NCI-H1417 treated with DMSO at 0.1 percent for 48 hours (cell line): Measurements from ENCODE around the gene ZMYM5.
A peak's percentile ranks its signal among the peaks of the same experiment; 100 is the strongest.
"Not testable (repeated sequence)": the region's sequence is repeated elsewhere in the genome, so short reads cannot be mapped to it uniquely, and the experiment has no call there.

Source experiments
- DNase-seq: peaks from one replicate; lab custom pipeline; 2025; lab: John Stamatoyannopoulos, UW

The ZMYM5 gene

DNA sequence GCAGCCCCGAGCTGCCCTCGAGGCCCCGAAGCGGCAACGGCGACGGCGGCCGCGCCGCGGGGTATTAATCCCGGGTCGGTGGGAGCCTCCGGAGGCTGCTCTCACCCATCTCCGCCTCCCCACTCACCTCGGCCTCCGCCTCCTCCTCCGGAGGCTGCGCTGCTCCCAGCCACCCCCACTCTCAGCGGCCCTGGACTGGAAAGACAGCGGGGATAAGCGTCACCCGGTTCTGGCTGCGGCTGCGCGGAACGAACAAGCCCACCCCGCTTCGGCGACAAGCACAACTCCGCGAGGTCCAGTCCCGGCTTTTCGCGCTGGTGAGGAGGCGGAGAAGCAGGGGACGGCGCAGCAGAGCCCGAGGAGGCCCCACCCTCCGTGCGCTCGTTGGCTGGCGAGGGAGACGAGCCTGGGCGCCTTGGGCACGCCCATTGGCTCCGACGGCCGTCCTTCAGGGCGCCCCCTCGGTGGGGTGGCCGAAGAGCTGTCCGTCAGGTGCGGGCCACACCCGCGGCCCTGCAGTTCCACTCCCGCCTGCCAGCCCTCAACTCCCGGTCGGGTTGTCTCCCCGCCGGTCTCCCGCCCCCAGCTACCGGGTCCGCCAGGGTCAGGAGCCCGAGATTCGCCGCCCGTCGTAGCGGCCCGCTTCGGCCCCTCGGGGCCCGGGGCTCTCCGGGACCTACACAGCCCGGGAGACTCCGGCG lies at the start of gene ZMYM5:
Gene ZMYM5 (minus strand): TSS at position 327 of the 701 bp plus-strand sequence. CDS start 11,469 bp downstream, outside the sequence.
- peak; percentile 58 for DNase-seq

DNA sequence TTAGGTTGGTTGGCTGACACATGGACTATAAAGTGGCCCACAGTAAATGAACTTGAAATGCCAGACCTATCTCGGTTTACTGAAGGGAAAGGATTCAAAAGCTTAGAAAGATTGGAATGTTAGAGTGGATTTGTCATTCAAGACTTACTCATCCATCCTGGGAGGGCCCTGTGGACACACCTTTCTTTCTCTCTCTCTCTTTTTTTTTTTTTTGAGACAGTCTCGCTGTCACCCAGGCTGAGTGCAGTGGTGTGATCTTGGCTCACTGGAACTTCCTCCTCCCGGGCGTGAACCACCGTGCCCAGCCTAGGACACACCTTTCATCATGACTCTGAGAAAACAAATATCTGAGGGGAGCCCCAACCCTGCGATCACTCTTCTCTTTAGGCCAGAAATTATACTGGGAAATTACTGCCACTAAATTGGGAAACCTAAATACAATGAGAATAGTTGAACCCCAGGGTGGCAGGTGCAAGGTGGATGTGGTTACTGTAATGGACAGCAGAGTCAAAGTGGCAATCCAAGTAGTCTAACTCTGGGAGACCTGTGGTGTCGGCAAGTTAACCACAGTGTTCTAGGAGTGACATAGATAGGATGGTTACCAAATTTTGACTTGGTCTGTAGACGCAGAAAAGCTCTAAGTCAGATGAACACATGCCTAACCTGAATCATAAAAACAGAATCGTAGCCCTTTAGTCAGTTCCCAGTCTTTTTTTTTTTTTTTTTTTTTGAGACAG lies 47.1 kb upstream of the ZMYM5 start:
- DNase-seq: no peak

DNA sequence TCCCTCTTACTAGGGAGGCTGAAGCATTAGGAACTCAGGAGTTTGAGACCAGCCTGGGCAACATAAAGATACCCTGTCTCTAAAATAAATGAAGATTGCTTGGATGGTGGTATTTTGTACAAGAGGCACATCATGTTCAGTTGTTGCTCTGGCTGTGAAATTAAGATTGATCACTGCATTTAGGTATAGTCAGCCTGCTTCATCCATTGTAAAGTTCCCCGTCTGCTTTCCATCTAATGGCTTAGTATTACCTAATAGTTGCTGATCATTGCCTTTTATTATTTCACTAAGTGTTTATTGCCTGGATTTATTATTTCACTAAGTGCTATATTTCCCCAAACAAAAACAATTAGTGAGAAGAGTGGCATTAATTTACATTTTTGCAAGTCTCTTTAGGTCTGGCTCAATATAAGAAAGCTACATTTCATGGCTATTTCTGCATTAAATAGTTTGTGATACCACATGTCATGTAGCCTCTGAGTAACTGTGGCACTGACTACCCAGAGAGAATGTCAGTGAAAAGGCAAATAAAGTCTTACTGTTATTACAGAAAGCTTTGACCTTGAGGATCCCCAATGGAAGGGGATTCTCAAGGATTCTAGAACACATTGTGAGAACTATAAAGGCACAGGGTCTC lies 45.0 kb upstream of the ZMYM5 start:
- no peak for DNase-seq

DNA sequence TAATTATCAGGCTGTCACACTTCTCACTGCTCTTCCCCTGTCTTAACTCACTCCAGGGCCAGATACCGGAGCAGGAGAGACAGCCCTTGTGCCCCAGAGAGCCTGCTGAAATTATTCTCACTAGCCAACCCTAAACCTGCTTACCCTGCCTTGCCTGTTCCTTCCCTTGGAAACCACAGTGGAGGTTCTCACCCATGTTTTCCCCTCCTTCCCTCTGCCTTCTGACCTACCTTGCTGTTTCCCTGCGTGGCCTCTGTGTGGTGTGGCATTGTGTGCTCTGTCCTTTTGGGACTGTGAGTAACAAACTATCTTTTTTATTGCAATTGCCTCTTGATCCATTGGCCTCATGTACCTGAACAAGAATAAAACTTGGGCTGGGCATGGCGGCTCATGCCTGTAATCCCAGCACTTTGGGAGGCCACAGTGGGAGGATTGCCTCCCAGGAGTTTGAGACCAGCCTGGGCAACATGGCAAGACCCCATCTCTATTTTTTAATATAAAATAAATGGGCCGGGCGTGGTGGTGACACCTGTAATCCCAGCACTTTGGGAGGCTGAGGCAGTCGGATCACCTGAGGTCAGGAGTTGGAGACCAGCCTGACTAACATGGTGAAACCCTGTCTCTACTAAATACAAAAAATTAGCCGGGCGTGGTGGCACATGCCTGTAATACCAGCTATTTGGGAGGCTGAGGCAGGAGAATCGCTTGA lies 42.2 kb upstream of the ZMYM5 start:
- DNase-seq: not testable (repeated sequence)

DNA sequence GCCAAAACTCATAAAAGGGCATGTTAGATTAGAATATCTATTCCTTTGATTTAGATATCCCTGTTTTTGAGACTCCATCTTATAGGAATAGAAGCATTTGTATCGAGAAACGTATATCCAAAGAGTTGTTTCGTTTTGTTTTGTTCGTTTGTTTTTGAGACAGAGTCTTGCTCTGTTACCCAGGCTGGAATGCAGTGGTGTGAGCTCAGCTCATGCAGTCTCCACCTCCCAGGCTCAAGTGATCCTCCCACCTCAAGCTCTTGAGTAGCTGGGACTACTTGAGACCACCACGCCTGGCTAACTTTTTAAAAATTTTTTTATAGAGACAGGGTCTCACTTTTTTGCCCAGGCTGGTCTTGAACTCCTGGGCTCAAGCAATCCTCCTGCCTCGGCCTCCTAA lies 26.6 kb upstream of the ZMYM5 start:
- DNase-seq: no peak

DNA sequence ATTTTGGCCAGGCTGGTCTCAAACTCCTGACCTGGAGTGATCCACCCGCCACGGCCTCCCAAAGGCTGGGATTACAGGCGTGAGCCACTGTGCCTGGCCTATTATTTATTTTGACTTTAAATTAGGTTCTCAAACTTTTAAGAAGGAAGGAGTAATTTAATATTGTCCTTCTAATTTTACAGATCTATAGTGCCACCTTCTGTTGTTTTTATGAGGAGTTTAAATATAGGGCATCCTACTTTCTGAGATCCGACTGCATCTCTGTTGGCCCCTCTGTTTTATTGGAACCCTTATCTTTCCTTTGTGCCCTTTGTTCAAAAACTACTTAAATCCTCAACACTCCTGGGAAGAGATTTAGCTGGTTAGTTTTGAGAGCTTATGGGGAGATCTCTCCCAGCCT lies 25.4 kb upstream of the ZMYM5 start:
- DNase-seq: no peak

DNA sequence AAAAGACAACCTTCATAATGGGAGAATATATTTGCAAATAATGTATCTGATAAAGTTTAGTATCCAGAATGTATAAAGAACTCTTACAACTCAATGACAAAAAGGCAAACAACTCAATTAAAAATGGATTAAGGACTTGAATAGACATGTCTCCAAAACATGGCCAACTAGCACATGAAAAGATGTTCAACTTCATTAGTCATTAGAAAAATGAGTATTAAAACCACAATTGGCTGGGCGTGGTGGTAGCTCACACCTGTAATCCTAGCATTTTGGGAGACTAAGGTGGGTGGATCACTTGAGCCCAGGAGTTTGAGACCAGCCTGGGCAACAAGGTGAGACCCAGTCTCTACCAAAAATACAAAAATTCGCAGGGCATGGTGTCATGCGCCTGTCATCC lies 18.8 kb upstream of the ZMYM5 start:
- DNase-seq: no peak

DNA sequence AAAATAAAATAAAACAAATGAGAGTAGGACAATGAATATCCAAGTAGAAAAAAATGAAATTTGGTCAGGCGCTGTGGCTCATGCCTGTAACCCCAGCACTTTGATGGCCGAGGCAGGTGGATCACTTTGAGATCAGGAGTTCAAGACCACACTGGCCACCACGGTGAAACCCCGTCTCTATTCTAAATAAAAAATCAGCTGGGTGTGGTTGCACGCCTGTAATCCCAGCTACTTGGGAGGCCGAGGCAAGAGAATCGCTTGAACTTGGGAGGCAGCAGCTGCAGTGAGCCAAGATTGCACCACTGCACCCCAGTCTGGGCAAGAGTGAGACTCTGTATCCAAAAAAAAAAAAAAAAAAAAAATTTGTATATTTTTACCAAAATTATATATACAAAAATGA lies 18.2 kb upstream of the ZMYM5 start:
- no peak for DNase-seq

DNA sequence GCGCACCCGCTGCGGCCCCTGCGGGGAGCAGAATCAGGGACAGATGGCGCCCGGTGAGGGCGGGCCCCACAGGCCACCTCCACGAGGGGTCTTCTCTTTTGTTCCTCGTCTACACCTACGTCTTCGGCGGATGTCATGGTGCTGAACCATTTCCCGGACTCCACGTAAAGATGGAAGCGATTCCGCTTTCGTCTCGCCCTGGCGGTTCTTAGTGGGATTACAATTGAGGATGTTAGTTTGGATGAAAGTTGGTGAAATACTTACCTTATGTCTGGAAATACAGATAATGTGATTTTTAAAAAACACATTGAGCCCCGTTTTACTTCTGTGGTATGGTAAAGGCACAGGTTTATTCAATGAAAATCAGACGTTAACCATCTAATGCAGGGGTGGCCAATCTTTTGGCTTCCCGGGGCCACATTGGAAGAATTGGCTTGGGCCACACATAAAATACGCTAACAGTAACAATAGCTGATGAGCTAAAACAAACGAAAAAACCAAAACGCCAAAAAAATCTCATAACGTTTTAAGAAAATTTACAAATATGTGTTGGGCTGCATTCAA lies 1.4 kb upstream of the ZMYM5 start:
- DNase-seq: peak; percentile 25

DNA sequence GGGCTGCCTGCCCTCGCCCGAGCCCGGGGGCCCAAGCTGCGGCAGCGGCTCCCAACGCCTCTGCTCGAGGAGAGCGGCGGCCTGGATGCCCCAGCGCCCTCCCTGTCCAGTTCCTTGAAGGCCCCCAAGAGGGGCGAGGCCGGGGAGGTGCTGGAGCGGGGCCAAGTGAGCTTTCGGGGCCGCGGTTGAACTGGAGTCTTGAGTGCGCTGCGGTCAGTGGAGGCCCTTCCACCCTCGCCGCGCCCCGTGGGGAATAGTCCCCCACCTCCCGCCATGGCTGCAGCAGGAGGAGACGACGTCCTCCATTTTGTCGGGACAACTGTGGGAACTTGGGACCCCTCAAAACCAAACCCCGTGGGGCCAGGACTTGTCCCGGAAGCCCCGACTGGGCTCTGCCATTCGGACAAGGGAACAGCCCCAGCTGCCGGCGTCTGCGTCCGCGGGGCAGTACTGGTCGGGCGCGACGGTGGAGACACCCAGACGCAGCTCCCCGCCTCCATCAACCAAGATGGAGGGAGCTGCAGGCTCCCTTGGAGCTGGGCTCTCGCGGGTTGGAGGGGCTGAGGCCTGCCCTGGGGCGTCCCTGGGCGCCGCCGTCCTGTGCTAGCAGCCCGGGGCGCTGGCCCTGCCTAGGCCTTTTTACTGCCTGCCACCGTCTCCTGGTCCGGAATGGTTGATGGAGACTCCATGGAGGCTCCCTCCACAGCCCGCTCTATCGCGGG lies 736 bp upstream of the ZMYM5 start:
- DNase-seq: no peak

DNA sequence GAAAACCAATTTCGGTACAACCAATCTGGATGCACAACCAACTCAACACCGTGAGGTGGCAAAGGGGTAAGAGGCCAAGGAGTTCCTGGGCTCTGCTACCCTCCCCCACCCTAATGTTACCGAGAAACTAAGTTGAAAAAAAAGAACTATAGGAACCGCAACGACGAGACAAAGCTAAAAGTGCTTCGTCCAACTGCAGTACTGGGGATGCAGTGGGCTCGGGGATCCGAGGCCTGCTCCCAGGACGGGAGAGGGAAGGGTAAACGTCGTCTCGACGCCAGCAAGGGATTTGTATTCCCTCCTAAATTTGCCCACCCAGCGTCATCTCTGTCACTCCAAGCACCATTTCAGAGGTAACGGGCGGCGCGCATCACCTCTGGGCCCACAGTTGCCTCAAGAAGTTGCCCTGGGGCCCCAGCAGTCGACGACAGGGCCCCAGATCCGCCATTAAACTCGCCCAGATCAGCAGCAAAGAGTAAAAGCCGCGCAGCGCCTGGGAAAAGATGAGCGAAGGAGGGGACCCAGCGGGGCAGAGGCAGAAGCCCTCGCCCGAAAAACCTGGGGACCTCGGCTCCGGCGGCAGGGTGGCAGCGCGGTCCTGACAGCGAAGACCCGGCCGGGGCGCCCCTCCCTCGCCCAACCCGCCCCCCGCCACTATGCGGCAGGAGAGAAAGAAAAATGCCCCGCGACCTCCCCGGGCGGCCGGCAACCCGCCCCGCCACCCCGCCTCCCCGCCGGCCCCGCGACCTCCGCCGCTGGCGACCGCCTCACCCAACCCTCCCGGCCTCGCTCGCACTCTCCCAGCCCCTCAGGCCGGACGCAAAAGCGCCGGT lies 752 bp downstream of the ZMYM5 start:
- DNase-seq: no peak

DNA sequence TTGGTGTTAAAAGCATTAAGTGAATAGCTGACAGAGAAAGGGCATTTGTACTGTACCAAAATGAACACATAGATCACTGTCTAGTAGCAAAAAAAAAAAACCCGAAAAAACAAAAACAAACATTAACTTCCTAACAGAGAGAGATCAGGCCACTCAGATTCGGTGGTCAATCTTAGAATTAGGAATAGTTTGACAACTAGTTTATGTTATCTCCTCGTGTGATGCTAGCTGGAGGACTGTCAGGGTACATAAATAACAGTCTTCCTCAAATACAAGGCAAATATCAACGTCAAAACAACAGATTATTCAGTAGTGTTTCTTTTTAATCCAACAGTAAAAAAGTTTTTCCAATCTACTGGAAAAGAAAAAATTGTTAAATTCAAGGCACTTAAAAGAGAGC lies 1.7 kb downstream of the ZMYM5 start:
- no peak for DNase-seq

DNA sequence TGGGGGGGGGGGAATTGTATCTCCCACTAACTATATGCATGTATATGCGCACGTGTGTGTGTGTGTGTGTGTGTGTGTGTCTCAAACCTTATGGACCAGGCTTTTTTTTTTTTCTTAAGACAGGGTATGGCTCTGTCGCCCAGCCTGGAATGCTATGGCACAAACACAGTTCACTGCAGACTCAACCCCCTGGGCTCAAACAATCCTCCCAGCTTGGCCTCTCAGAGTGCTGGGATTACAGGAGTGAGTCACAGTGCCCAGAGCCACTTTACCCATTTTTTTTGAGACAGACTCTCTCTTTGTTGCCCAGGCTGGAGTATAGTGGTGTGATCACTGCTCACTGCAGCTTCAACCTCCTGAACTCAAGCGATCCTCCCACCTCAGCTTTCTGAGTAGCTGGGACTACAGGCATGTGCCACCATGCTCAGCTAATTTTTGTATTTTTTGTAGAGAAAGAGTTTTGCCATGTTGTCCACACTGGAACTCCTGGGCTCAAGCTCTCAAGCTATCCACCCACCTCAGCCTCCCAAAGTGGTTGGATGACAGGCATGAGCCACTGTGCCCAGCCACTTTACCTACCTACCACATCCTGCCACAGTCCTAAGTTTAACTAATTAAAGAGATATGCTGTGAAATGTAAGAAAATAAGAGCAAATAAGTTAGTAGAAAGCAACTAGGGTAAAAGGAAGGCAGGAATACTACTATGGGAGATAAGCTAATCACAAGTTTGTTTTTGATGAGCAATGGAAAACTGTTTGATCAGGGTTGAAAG lies 2.4 kb downstream of the ZMYM5 start:
- no peak for DNase-seq

DNA sequence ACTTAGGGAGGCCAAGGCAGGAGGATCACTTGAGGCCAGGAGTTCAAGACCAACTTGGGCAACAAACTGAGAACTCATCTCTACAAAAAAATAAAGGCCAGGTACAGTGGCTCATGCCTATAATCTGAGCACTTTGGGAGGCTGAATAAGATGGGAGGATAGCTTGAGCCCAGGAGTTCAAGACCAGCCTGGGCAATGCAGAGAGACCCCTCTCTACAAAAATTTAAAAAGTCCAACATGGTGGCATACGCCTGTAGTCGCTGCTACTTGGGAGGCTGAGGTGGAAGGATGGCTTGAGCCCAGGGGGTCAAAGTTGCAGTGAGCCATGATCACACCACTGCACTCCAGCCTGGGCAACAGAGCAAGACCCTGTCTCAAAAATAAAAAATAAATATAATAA lies 5.8 kb downstream of the ZMYM5 start:
- DNase-seq: not testable (repeated sequence)

DNA sequence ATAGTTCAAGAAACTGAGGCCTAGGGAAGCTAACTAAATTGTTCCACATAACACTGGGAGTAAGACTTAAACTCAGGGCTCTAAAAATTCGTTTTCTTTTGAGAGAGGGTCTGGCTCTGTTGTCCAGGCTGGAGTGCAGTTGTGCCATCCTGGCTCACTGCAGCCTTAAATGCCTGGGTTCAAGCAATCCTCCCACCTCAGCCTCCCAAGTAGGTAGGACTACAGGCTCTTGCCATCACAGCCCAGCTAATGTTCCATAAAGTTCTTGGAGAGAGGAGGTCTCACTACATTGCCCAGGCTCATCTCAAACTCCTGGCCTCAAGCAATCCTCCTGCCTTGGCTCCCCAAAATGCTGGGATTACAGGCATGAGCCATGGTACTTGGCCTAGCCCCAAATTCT lies 10.7 kb downstream of the ZMYM5 start:
- no peak for DNase-seq

DNA sequence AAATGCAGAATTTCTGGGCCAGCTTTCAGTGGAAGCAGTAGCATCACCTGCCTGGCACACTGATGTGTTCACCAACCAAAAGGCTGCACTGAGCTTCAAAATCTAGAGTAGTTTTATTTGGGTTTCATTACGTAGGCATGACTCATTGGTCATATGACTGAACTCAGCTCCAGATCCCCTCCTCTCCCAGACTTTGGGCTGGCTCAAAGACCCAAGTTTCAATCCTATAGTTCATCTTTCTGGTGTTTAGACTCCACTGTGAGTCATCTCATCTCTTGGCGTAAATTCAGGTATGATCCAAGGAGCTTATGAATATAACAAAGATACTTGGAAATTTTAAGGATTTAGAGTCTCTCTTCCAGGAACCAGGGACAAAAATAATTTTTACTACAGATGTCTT lies 17.7 kb downstream of the ZMYM5 start:
- DNase-seq: no peak

DNA sequence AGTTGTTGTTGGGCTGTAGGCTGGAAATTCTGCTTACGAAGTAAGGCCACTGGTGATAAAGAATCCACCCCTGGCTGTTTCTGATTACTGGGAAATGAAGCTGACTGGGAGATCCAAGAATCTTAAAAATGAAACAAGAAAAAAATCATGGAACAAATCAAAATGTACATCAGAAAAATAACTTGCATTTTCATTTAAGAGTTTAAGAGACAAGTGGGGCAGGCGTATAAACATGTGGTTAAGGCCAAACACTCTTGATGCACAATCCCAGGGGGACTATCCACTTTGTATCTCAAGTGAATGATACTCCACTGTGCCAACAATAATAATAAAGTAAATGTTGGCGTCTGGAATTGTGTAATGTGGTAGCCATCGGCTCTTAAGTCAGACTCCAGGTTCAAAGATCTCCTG lies 24.6 kb downstream of the ZMYM5 start:
- no peak for DNase-seq

DNA sequence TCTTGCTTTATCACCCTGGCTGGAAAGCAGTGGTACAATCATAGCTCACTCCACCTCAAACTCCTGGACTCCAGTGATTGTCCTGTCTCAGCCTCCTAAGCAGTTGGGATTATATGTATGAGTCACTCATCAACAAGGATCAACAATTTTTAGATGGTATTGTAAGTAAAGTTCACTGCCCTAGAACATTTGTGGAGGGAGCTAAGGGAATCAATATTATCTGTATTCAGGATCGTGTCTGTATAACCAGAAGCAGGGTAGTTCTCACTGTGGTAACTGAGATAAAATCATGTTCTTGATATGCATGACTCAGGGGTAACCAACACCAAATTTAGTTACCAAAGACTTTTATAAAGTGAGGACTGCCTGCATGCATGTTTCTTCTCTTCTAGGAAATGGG lies 27.0 kb downstream of the ZMYM5 start:
- no peak for DNase-seq

DNA sequence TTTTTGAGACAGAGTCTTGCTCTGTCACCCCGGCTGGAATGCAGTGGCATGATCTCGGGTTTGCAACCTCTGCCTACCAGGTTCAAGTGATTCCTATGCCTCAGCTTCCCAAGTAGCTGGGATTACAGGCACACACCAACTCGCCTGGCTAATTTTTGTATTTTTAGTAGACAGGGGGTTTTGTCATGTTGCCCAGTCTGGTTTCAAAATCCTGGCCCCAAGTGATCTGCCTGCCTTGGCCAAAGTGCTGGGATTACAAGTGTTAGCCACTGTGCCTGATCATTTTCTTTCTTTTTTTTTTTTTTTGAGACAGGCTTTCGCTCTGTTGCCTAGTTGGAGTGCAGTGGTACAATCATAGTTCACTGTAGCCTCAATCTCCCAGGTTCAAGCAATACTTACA lies 28.7 kb downstream of the ZMYM5 start:
- no peak for DNase-seq

DNA sequence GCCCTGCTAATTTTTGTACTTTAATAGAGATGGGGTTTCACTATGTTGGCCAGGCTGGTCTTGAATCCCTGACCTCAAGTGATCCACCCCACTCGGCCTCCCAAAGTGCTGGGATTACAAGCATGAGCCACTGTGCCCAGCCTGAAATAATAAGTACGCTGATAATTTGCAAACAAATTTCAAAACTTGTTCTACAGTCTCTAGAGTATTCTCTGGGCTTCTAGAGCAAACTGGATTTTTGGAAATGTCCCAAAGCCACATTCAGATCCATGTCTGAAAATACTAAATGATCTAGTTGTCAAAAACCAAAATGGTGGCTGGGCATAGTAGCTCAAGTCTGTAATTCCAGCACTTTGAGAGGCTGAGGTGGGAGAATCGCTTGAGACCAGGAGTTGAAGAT lies 40.8 kb downstream of the ZMYM5 start:
- no peak for DNase-seq
